SK-MEL-5 (cell line): Measurements from ENCODE around the gene DESI2. TPM values are rescaled to one million over a fixed set of nuclear protein-coding genes. Genes with fewer than 3 reads are reported as not detected.
"Not testable (repeated sequence)": the region's sequence is repeated elsewhere in the genome, so short reads cannot be mapped to it uniquely, and the experiment has no call there.

Experiments used
- DNase-seq: peaks from one replicate; pipeline ENCODE4 v3.0.0-alpha.2; 2016; ENCODE audit warnings: low read depth, low spot score
- in situ Hi-C: cut with HindIII; loops from 2 replicates; pipeline ENCODE4 v1.10.0; 2016; ENCODE audit warnings: low sequenced_read_pairs, high pct_unique_total_duplicates, low pct_unique_long_range_greater_than_20kb
- small RNA-seq, 2 experiments: library from RNA; depleted of rRNA; stranded (forward); fragments of <200 nt; gene quantifications; one replicate each; pipeline ENCODE3, GENCODE V24; 2014
- total RNA-seq: library from RNA; depleted of rRNA; stranded (reverse); fragments of >200 nt; shearing (Covaris generic); gene quantifications from 2 replicates; pipeline ENCODE4 v1.2.3, GENCODE V29; 2014; rRNA removed

DESI2 gene
- total RNA-seq, 1 experiment from 2014 or later, result 51.5 TPM

DNA sequence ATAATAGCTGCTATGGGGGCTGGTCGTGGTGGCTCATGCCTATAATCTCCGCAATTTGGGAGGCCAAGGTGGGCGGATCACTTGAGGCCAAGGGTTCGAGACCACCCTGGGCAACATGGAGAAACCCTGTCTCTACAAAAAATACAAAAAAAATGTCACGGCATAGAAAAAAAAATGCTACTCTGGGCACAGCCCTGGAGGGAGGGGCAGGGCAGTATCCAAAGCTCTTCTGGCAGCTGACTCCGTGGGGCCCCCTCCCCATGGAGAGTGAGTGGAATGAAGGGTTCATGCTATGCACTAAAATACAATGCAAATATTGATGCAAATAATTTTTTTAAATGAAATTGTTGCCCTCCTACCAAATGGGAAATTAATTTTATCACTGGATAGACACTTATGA lies 78.7 kb downstream of the DESI2 start:
- in situ Hi-C loops, result no loop called here
- no peak for DNase-seq

DNA sequence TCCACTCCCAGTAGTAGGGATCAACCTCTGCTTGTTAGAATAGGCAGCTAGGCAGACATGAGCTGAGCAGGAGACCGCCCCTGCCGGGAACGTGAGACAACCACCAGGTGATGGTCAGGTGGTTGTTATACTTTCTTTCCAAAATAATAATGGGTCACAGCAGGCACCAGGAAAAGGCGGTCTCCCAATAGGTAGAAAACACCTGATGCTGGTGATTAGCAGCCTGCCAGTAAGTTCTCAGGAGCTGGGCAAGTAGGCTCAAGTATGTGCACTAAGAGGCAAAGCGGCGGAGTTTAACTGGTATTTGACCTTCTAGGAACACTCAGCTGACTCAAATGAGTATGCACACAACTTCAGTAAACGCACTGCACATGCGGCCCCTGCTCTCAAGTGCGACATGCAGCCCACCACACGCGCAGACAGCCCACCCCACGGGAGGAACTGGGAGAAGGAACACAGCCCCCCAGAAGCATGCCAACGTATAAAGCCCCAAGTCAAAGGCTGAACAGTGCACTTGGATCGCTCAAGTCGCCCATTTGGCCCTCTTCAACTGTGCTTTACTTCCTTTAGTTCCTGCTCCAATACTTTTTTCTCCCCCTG lies 80.0 kb downstream of the DESI2 start:
- in situ Hi-C loops, result no loop called here
- no peak for DNase-seq

DNA sequence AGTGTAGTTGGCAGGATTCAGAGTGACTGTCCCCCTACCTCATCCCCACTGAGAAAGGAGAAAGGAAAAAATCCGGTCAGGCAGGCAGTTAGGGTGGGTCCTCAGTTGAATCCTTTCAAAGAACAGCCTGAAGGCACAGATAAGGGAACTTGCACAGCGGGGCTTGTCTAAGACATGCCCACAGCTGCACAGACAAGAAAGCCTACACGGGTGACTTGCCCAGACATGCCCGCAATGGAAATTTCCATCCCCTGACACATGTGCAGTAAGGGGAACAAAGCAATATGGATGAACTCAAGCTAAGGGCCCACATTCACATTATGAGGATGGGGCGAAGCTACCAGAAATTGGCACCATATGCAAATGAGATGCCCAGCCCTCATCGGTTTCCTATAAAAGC lies 82.5 kb downstream of the DESI2 start:
- DNase-seq, result no peak
- in situ Hi-C loops, result no loop called here

DNA sequence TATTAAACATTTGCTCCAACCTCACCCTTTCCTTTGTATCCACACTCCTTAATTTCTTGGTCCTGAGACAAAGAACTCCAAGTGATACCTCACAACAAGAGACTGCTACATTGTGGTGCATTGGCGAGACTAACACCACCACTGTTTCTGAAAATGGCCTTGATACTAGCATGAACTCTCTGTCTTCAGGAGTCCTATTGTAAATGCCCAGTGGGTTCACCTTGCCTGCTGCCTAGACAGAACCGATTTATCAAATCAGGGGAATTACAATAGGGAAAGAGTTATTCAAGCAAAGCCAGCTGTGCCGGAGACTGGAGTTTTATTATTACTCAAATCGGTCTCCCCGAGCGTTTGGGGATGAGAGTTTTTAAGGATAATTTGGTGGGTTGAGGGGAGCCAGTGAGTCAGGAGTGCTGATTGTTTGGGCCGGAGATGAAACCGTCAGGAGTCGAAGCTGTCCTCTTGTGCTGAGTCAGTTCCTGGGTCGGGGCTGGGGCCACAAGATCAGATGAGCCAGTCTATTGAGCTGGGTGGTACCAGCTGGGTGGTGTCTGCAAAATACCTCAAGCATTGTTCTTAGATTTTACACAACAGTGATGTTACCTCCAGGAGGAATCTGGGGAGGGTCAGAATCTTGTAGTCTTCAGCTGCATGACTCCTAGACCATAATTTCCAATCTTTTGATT lies 83.1 kb downstream of the DESI2 start:
- no peak for DNase-seq
- in situ Hi-C loops, result no loop called here

DNA sequence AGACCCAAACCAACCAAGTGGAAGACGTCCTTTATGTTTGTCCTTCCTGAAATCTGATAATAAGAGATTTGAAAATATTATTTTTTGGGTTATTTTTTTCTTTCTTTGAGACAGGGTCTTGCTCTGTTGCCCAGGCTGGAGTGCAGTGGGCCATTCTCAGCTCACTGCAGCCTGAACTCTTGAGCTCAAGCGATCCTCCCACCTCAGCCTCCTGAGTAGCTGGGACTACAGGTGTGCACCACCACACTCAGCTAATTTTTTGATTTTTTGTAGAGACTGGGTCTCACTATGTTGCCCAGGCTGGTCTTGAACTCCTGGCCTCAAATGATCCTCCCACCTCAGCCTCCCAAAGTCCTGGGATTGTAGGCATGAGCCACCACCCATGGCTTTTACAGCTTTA lies 86.2 kb downstream of the DESI2 start:
- DNase-seq, in situ Hi-C loops: not testable (repeated sequence)

DNA sequence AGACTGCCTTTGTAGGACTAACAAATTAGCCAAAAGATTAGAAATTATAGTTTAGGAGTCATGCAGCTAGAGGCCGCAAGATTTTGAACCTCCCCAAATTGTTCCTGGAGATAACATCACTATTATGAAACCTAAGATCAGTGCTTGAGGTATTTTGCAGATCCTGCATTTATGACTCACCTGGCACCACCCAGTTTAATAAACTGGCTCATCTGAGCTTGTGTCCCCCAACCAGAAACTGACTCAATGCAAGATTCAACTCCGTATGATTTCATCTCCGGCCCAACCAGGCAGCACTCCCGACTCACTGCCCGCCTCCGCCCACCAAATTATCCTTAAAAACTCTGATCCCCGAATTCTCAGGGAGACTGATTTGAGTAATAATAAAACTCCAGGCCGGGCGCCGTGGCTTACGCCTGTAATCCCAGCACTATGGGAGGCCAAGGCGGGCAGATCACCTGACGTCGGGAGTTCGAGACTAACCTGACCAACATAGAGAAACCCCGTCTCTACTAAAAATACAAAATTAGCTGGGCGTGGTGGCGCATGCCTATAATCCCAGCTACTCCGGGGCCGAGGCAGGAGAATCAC lies 87.2 kb downstream of the DESI2 start:
- DNase-seq, in situ Hi-C loops: not testable (repeated sequence)

DNA sequence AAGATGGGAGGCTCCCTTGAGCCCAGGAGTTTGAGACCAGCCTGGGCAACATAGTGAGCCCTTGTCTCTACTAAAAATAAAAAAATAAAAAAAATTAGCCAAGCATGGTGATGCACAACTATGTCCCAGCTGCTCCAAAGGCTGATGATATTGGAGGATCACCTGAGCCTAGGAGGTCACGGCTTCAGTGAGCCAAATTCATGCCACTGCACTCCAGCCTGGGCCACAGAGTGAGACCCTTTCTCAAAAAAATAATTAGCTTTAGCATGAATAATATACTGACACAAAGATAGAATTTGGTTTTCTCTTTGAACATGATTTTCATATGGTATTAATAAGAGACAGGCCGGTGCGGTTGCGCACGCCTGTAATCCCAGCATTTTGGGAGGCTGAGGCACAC lies 88.8 kb downstream of the DESI2 start:
- in situ Hi-C loops, result no loop called here

DNA sequence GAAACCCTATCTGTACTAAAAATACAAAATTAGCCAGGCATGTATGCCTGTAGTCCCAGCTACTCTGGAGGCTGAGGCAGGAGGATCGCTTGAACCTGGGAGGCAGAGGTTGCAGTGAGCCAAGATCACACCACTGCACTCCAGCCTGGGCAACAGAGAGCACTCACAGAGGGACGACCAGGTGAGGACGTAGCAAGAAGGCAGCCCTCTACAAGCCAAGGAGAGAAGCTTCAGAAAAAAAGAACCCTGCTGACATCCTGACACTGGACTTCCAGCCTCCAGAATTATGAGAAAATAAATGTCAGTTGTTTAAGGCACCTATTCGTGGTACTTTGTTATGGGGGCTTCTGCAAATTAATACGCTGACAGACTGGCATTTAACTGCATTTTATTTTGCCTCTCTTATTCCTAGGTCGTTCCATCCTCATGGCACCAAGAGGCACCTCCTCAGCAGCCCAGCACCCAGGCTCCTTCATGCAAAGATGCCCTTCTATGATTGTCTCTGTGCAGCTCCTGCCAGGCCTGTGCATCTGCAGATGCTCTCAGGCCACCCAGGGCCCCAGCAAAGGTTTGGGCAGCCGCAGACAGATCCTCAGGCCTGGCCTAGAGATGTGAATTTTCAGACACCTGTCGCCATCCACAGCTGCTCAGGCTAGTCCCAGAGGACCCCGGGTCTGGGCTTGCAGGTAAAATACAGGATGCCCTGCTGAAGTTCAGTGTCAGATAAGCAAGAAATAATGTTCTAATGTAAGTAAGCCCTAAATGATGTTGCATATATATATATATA lies 96.5 kb downstream of the DESI2 start:
- in situ Hi-C loops, result no loop called here
- DNase-seq, result no peak

More for the DNA sequence above, 88.8 kb downstream of the DESI2 start:
- no peak for DNase-seq

DNA sequence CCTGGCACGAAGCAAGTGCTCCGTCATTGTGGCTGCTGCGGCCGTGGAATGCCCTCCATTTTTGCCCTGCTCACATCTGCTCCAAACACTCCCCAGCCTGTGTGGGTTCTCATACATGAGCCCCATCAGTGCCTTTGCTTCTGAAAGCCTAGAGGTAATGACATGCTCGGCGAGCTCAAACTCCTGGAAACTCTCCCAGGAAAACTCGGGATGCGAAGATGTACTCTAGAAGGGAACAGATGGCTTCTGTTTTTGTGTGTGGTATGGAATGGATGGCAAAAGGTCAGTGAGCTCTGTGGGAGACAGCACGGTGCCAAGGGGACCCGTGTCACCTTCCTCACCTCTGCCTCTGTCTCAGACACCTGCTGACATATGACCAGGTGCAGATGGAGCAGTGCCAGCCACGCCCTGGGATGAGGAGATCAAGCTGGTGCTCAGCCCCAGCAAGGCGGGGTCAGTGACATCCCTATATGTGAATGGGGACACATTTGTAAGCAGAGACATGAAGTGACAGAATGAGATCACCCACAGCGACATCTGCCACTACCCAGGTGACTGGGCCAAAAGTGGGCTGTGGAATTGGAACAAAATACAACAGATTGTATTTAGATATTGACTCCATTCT lies 98.5 kb downstream of the DESI2 start:
- DNase-seq, result no peak
- in situ Hi-C loops, result no loop called here

DNA sequence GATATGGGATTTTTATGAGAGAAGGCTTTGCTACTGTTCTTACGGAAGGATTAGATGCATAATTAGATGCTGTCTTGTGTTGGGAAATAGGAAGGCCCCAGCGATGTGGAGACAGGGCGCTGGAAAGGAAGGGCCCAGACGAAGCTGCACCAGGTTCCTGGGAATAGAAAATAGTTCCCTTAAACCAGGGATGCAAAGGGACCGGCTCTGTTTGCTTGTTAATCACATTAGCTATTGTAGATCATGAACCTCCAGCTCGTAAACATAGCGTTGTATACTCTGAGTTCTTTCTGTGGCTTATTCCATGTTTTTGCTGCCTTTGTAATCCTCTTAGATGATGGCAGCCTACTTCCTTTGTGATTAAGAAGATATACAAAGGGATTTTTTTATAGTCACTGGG lies 102.7 kb downstream of the DESI2 start:
- no peak for DNase-seq
- in situ Hi-C loops, result no loop called here

DNA sequence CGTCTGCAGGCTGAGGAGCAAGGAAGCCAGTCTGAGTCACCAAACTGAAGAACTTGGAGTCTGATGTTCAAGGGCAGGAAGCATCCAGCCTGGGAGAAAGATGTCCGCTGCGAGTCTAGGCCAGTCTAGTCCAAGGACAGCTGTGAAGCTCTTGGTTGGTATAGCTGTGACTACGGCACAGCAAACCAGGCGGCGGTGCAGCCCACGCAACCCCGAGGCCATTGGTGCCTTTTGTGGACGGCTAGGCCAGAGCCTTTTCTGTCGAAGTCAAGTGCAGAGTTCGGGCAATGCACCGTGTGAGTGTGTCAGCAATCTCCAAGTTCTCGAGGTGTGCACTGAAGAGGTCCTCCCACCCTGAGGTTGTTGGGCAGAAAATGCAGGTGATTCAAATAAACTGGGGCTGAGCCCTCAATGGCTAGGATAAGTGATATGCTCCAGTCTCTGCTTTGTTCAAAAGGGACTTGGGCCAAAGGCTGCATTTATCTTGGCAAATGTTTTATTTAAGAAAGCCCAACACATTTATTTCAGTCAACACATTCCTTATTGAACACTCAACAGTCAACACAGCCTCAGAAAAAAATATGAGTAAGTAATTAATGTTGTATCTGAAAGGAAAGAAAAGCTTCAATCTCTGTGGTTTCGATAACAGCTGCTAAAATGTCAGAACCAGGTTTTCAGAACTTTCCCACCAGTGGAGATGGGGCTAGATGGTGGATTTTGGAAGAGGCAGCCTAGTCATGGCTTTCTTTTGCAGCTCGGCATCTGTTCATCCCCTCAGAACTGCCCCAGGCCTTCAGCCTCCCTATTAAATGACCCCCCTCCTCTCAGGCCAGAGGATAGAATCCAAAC lies 104.4 kb downstream of the DESI2 start:
- in situ Hi-C loops, result no loop called here
- no peak for DNase-seq

Small RNA genes lying within 50 kb of the gene (small RNA-seq; reads per million reads assigned to genes)
- gene AL451007.1, result 0 to 0.05 reads per million in 2 experiments

Other genes starting within 250 kb of the DESI2 start
- gene ADSS2, start 201.2 kb upstream of the DESI2 start, total RNA-seq, result 59.4 and 65.4 TPM in 2 replicates
- gene CATSPERE, start 191.9 kb upstream of the DESI2 start, total RNA-seq, result 0.13 and 0.18 TPM in 2 replicates
- 35.0 and 37.9 TPM in 2 replicates for gene COX20, start 182.5 kb downstream of the DESI2 start, total RNA-seq
- 221 and 282 TPM in 2 replicates for gene HNRNPU, start 211.4 kb downstream of the DESI2 start, total RNA-seq